ENCODE measurements around the gene TNN. TPM values are rescaled to one million over a fixed set of nuclear protein-coding genes. Genes with fewer than 3 reads are reported as not detected.

Gene TNN
- total RNA-seq, 1 experiment from 2014 or later, result not detected

DNA sequence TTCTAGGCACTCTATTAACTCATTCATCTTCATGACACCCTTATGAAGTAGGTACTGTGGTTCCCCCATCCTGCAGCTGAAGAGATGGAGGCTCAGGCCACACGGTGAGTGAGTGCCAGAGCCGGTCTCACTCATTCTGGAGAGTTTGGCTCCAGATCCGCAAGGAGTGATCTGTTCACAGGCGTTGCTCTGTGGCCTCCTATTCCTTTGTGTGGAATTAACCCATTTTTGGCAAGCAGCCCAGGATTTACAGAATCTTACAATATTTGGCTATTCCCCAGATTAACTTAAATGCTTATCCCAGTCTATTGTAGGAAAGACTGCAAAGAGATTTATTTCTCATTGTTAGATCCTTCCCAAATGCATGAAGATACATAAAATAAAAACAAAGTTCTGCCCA lies 95.3 kb downstream of the TNN start:
- no peak for DNase-seq (ENCODE audit: low spot score)
- in situ Hi-C loops (cut with HindIII; ENCODE audit: low sequenced_read_pairs), result no loop called here

DNA sequence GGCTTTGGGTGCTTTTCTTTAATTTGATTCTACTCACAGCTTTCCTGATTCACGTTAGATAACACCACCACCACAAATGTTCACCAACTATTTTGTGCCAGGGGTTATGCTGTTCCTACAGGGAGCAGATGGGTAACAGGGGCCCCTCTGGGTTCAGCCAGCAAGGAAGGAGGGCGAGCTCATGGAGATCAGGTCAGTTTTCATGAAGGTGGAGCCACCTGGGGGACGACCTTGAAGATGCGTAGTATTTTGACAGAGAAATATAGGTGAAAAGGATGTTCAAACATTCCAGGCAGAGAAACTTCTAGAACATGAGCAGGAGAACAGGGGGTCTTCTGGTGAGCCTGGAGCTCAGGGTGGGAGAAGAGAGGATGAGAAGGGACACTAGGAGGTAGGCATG lies 96.1 kb downstream of the TNN start:
- no peak for DNase-seq (ENCODE audit: low spot score)
- in situ Hi-C loops (cut with HindIII; ENCODE audit: low sequenced_read_pairs), result no loop called here

DNA sequence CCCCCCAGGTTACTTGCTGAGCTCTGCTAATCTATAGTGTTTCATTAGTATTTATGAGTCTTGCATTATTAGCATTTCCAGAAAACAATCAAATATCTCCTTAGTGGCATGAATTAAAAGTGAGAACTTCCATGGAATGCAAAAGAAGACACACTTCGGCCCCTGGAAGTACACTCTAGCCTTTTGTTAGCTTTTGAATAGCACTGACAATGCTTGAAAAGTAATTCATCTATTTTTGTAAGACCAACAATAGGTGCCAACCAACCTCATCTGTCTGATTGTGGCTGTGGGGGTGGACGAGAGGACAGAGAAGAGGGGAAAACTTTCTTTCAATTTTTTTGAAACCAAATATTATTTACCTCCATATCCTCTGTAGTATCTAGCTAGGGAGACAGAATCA lies 97.1 kb downstream of the TNN start:
- in situ Hi-C loops (cut with HindIII; ENCODE audit: low sequenced_read_pairs), result no loop called here
- DNase-seq (ENCODE audit: low spot score), result no peak

DNA sequence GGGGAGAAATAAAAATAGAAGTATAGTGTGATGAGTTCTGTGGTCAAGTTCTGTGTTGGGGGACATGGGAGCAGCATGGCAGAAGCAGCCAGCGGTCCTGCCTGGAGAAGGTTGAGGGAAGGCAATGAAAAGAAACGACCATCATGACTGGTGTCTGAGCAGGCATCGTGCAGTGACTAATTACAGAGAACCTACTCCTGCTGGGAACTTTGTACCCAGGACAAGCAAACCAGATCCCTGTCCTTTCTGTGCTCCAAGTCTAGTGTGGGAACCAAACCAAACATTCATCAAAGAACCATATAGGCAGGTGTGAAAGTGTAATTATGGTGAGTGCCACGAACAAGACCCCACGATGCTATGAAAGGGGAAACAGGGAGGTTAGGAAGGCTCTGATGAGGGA lies 99.1 kb downstream of the TNN start:
- in situ Hi-C loops (cut with HindIII; ENCODE audit: low sequenced_read_pairs), result no loop called here
- DNase-seq (ENCODE audit: low spot score), result no peak

DNA sequence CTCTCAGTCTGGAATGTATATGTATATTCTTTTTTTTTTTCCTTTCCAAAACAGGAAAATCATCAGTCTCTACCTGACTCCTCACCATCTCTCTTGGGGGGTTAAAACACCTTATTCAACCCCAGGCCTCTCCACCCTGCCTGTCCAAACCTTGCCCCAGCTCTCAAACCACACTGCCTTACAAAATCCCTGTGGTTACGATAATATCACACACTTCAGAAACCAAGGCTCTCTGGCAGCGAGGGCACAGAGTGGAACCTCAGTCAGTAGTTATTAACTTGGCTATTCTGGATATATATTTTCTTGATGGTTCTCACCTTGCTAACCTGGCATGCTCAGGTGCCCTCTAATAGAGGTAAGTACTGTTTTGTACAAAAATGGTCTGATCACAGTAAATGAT lies 100.2 kb downstream of the TNN start:
- in situ Hi-C loops (cut with HindIII; ENCODE audit: low sequenced_read_pairs), result no loop called here

DNA sequence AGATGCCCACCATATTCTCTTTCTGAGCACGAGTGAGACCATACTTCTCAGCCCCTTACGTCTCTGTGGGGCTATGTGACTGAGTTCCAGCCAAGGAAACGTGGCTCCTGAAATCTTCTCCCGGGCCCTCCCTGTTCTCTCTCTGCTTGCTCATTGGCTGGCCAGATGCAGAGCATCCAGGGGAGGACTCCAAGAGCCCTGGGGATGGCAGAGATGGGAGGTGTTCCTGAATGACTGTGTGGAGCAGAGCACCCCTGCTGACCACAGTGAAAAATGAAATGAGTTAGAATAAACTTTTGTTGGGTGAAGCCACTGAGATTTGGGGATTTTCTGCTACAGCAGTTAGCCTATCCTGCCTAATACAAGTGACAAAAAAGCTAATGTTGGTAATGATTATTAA lies 101.1 kb downstream of the TNN start:
- in situ Hi-C loops (cut with HindIII; ENCODE audit: low sequenced_read_pairs), result no loop called here
- DNase-seq (ENCODE audit: low spot score), result no peak

More for the DNA sequence above, 100.2 kb downstream of the TNN start:
- no peak for DNase-seq (ENCODE audit: low spot score)

DNA sequence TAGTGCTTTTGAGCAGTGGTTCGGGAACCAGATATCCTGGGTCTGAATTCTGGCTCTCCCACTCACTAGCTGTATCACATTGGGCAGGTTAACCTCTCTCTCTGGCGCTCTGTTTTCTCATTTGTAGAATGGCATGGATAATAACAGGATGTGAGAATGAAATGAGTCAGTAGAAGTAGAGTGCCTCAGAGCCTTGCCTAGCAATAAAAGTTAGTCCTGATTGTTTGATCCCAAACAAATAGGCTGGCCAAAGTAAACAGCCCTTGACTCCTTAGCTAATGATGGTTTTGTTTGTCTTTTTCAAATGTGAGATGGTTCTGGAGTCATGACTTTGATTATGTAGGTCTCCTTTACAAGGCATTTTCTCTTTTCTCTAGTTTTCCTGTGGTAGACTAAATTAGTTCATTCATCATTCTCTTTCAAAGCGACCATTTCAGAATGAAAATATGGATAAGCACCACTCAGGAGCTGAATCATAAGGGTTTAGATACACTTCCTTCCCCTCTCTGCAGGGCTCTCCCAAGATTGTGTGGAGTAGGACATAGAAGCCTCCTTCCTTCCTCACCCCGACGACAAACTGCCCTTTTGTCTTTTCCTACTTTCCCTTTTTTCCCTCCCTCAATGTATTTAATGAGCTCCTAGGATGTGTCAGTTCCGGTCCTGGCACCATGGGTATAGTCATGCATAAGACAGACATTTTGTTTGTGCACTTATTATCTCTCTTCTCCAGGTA lies 101.8 kb downstream of the TNN start:
- DNase-seq (ENCODE audit: low spot score), result no peak
- in situ Hi-C loops (cut with HindIII; ENCODE audit: low sequenced_read_pairs), result no loop called here

DNA sequence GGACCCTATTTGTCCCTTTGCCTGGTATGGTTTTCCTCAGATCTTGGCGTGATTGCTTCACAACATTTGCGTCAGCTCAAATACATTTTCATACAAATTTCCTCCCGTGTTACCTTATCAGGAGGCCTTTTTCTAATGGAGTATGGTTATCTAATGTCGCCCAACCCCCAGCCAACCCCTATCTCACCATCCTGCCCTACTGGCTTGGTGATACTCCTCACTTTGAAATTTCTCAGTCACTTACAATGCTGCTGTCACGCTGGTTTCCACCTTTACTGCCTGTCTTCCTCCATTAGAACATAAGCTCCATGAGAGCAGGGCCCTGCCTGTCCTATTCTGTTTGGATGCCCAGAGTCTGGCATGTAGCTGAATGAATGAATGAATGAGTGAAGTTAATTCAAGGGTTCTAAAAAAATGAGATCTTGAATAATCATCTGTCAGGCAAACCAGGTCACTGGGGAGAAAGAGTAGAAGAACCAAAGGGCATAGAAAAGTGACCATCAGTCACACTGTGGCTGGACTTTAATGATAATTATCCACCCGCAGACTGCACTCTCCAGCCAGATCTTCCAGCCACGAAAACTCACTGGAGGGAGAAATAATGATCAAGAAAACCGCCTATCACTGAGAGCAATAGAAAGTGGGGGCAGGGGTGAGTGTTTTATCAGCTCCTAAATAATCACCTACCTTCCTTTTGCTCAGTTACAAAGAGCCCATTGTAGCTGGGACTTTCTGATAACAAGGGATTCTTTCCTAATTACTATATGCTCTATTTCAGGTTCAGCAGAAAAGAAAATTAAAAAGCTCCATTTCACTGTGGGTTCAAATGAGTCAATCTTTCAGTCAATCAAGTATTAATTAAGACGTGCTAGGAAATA lies 103.6 kb downstream of the TNN start:
- no peak for DNase-seq (ENCODE audit: low spot score)
- in situ Hi-C loops (cut with HindIII; ENCODE audit: low sequenced_read_pairs), result no loop called here

DNA sequence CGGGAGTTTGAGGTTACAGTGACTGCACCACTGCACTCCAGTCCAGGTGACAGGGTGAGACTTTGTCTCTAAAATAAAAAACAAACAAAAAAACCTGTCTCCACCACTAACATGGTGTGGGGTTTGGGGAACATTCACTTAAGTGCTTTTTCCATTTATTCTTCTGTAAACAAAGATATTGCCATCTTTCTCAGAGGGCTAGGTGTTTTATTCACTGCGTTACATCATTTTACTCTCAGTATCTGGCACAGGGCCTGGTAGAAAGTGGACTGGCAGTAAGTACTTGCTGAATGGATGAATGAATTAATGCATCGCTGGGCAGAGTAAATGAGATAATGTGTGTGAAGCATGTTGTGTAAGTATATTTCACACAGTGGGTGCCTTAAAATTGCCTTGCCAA lies 104.9 kb downstream of the TNN start:
- in situ Hi-C loops (cut with HindIII; ENCODE audit: low sequenced_read_pairs), result no loop called here
- DNase-seq (ENCODE audit: low spot score), result no peak

DNA sequence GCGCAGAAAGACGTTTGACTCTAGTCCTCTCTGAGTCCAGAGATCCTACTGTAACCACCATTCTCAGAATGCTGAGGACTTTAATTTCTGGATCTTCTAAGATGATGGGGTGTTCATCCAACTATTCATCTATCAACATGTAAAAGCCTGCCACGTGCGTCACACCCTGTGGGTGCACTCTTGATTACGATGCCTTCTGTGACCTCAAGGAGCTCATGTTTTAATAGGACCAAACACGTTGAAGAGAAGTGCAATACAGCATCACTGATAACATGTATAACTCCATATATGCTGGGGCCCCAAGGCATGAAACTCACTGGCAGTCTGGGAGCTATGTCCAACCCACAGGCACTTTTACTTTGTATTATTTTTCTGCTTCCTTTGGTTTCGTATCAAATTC lies 105.9 kb downstream of the TNN start:
- in situ Hi-C loops (cut with HindIII; ENCODE audit: low sequenced_read_pairs), result no loop called here
- no peak for DNase-seq (ENCODE audit: low spot score)

DNA sequence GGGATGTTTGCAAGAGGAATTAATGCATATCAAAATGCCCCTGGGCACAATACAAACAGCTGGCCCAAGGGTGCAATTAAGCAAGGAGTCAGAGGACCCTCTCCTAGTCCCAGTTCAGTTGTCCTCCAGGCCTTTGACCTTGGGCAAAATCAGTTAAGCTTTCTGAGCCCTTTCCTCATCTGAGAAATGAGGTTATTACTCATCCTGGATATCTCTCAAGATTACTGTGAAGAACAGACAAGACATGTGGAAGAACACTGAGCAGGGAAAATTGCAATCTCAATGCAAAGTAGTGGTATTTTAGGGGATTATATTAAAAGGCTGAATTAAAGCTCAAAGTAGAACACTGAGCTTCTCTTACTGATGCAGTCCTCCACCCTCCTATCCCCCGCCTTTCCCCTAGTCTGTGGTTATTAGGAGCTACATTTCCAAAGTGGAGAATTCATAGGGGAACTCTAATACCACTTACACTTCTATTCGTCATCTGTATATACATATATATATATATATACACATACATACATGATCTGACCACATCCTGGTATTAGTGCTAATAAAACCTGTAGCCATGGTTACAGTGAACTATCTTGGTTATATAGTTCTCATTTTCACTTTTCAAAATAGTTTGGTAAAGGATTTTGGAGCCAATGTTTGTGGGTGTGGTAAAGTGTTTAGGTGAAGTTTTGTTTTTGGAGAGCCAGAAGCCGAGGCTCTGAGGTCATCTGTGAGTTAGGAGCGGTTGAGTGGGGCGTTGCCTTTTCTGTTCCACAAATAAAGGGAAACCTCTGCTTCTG lies 106.9 kb downstream of the TNN start:
- in situ Hi-C loops (cut with HindIII; ENCODE audit: low sequenced_read_pairs), result no loop called here
- no peak for DNase-seq (ENCODE audit: low spot score)

DNA sequence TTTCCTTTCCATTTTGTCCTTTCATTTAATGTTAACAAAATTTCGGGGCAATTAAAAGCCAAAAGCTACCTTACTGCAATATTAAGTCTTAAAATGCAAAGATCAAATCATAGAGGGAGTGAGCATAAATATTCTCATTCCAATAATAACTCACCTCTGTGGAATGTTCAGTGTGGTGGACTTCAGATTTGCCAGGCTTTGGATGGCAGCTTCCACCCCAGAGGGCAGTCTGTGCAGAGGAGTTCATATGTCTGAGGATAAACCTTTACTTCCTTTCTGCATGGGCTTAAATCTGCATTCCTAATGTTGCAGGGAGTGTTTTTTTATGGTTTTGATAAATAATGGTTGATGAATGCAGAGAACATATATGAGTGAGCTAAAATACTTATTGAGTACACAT lies 108.6 kb downstream of the TNN start:
- DNase-seq (ENCODE audit: low spot score), result no peak
- in situ Hi-C loops (cut with HindIII; ENCODE audit: low sequenced_read_pairs), result no loop called here

DNA sequence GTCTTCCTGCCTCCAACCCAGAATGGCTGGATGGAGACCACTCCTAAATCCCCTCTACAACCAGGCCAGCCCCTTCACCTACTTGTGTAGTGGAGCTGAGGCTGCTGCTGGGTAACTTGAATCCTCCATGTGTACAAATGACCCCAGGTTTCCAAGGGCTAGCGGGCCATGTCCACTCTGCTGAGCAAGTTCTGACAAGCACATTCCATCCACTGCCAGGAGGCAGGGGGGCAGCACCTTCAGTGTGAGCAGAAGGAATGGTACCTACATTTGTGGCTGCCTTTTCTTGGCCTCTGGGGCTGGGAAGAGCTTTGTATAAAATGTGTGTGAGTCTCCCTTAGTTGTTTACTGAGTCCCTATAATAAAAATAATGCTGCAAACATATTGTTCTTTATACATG lies 110.4 kb downstream of the TNN start:
- DNase-seq (ENCODE audit: low spot score), result no peak
- in situ Hi-C loops (cut with HindIII; ENCODE audit: low sequenced_read_pairs), result no loop called here

DNA sequence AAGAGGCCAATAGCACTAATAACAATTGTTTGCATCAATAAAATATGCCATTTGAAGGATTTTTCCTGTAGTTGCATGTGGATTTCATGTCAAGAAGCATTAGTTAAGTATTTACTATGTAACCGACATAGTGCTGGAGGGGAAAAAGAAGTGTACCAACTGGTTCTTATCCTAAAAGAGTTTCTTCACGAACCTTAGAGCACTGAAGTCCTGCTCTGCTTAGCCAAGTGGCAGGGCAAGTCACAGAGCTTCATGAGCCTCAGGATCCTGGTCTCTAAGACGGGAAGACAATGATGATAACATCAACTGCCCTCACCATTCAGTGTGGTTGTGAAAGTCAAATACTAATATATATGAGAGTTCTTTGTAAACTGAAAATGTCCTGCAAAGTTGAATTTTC lies 110.8 kb downstream of the TNN start:
- DNase-seq (ENCODE audit: low spot score), result no peak
- in situ Hi-C loops (cut with HindIII; ENCODE audit: low sequenced_read_pairs), result no loop called here

DNA sequence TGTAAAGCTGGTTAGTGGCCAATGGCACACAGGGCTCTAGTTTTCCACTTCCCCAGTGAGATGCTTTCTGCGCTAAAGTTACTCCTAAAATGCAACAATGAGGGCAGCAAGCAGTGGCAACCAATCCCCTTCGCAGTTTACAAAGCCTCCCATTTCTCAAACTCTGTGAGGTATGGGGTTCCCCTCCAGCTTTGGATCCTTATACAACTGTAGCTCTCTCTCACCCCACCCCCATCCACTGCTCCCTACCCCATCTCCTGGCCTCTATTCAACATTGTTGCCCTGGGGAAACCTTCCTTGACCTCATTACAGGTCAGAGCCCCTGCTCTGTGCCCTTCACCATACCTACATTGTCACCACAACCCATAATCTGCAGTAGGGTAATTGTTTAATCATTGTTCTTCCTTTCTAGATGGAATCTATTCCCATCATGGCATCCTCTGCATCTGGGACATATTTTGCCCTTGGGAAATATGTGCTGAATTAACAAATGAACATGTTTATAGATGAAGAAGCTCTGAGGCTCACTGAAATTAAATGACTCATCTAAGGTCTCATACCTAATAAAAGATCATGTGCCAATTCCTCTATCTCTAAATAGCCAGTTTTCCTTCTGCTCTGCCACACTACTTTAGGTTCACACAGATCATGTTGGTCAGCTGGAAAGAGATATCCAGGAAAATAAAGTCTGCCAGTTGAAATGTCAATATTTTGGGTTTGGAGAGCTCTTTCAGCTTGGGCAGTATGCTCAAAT lies 112.4 kb downstream of the TNN start:
- in situ Hi-C loops (cut with HindIII; ENCODE audit: low sequenced_read_pairs), result no loop called here

DNA sequence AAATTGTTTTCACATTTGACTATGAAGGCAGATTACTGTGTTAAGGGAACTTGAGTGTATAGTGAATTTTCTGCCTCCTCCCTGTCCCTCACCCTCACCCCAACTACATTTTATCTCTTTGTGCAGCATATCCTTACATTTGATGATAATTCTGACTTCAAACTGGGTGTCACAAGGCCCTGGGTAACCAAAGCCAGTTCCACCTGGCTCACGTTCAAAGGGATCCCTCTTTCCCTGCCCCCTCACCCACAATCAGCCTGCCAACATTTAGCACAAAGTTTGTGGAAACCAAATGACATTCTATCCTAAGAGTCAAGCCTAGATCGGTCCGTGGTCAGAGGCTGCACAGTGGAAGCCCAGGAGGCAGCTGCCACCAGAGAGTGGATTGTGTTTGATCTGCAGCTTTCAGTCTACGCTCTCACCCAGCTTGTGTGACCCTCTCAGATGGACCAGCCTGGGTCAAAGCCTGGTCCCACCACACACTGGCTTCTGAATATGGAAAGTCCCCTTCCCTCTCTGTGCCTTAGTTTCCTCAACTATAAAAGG lies 114.6 kb downstream of the TNN start:
- in situ Hi-C loops (cut with HindIII; ENCODE audit: low sequenced_read_pairs), result no loop called here
- no peak for DNase-seq (ENCODE audit: low spot score)

More for the DNA sequence above, 112.4 kb downstream of the TNN start:
- no peak for DNase-seq (ENCODE audit: low spot score)

DNA sequence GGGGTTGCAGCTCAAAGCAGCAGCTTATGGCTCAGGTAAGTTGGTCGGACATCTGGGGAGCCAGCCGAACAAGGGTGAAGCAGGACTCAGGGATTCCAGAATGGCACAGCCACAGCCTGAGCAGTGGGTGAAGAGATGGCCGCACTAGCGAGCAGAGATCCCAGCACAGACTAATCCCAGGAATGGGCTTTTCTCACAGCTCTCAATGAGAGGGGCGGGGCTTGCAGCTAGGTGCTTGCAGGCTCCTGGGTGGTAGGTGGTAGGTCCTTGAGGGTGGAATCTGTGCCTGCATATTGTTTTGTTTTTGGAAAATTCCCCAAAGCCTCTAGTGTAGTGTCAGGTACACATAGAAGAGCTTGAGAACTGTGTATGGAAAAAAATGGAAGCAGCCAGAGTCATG lies 116.0 kb downstream of the TNN start:
- DNase-seq (ENCODE audit: low spot score), result no peak
- in situ Hi-C loops (cut with HindIII; ENCODE audit: low sequenced_read_pairs), result no loop called here

DNA sequence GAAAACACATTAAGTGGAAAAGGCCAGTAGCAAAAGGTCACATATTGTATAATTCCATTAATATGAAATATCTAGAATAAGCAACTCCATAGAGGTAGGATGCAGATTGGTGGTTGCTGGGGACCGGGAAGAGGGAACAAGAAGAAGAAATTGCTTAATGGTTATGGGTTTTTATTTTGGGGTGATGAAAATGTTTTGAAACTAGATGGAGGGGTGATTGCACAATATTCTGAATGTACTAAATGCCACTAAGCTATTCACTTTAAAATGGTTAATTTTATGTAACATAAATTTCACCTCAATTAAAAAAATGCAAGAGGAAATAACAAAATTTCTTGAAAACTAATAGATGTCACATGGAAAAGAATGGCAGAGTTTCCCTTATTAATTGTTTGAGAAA lies 118.3 kb downstream of the TNN start:
- no peak for DNase-seq (ENCODE audit: low spot score)
- in situ Hi-C loops (cut with HindIII; ENCODE audit: low sequenced_read_pairs), result no loop called here
